ENCODE data around the gene CDX1.

Gene CDX1

DNA sequence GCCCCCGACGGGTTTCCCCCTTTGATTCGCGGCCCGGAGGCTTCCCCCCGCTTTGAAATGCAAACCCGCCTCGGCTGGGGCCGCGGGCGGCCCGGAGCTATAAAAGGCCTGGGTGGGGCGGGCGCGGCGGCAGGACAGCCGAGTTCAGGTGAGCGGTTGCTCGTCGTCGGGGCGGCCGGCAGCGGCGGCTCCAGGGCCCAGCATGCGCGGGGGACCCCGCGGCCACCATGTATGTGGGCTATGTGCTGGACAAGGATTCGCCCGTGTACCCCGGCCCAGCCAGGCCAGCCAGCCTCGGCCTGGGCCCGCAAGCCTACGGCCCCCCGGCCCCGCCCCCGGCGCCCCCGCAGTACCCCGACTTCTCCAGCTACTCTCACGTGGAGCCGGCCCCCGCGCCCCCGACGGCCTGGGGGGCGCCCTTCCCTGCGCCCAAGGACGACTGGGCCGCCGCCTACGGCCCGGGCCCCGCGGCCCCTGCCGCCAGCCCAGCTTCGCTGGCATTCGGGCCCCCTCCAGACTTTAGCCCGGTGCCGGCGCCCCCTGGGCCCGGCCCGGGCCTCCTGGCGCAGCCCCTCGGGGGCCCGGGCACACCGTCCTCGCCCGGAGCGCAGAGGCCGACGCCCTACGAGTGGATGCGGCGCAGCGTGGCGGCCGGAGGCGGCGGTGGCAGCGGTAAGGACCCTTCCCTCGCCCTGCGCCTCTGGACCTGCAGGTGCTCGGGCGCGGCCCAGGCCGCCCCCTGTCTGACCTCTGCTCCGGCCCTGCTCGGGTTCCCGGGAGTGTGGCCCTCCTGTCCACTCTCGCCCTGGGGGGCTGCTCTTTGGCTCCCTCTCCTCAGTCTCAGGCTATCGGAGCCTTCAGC is at the start of gene CDX1:
Gene CDX1, plus strand, starts transcription at position 129 of the 862 bp plus-strand sequence. Its CDS starts 99 bp downstream, at position 228.
- no peak within 1 kb of the TSS for H3K4me2 ChIP-seq (ENCODE audit: low read length)
- no peaks in the 10 kb centered on the region for H3K27me3 ChIP-seq (ENCODE audit: insufficient read depth, low read length)
- no peak within 1 kb of the TSS for H3K27ac ChIP-seq (ENCODE audit: low read depth, low read length, poor library complexity, severe bottlenecking)
- no peaks in the 10 kb centered on the region for H3K4me1 ChIP-seq (ENCODE audit: insufficient read depth, low read length, severe bottlenecking)
- H4K20me1 ChIP-seq (ENCODE audit: insufficient read depth, low read length): no peaks in the 10 kb centered on the region
- no peak within 1 kb of the TSS for H3K4me3 ChIP-seq (ENCODE audit: low read depth, low read length, poor library complexity, severe bottlenecking)
- H3K9me3 ChIP-seq (ENCODE audit: low read length): no peaks in the 10 kb centered on the region
- no peak within 1 kb of the TSS for H2AFZ ChIP-seq (ENCODE audit: low read length)
- no peak within 1 kb of the TSS for H3K9ac ChIP-seq (ENCODE audit: low read length)
- no peaks in the 10 kb centered on the region for H3K36me3 ChIP-seq (ENCODE audit: insufficient read depth, low read length)
- no peaks in the 10 kb centered on the region for H3K9me2 ChIP-seq (ENCODE audit: low read depth, low read length)
- H3F3A ChIP-seq (ENCODE audit: insufficient read depth, low read length): no peaks in the 10 kb centered on the region
- no peaks in the 10 kb centered on the region for H3K79me2 ChIP-seq (ENCODE audit: insufficient read depth, low read length)
- TF ChIP-seq, protein P1, sequence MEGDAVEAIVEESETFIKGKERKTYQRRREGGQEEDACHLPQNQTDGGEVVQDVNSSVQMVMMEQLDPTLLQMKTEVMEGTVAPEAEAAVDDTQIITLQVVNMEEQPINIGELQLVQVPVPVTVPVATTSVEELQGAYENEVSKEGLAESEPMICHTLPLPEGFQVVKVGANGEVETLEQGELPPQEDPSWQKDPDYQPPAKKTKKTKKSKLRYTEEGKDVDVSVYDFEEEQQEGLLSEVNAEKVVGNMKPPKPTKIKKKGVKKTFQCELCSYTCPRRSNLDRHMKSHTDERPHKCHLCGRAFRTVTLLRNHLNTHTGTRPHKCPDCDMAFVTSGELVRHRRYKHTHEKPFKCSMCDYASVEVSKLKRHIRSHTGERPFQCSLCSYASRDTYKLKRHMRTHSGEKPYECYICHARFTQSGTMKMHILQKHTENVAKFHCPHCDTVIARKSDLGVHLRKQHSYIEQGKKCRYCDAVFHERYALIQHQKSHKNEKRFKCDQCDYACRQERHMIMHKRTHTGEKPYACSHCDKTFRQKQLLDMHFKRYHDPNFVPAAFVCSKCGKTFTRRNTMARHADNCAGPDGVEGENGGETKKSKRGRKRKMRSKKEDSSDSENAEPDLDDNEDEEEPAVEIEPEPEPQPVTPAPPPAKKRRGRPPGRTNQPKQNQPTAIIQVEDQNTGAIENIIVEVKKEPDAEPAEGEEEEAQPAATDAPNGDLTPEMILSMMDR (IDR thresholded peaks at IDR 0.05; ENCODE audit: low read length): no peak
- no peak for TF ChIP-seq EZH2 (IDR thresholded peaks at IDR 0.05; ENCODE audit: borderline replicate concordance, low read length)

DNA sequence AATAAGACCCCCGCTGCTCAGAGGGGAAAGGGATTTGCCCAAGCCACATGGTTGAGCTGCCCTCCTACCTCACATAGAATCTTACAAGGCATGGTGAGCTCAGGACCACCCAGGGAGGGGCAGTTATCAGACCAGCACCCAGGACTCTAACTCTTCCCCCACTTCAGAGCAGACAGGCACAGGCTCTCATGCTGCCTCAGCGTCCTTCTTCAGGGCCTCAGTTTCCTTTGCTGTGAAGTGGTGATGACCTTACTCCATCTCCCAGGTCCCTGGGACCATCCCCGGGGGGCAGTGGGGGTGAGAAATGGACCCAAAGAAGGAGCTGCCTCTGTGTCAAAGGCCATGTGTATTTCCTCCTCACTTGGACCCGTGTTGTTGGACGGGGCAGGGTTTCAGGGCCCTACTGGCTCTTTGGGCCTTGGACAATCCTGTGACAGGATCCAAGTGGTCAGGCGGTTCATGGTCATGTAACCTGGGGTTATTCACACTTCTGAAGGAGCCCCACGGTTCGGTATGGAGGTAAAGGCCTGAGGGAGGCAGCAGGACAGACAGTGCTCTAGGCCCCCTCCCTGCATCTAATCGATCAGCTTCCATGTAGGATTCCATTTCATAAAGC is 48.5 kb upstream of the CDX1 start:
- H3K27ac ChIP-seq (ENCODE audit: low read depth, low read length, poor library complexity, severe bottlenecking): no peak overlapping the region
- no peaks in the 10 kb centered on the region for H3K4me1 ChIP-seq (ENCODE audit: insufficient read depth, low read length, severe bottlenecking)
- H4K20me1 ChIP-seq (ENCODE audit: insufficient read depth, low read length): no peaks in the 10 kb centered on the region
- no peaks in the 10 kb centered on the region for H3K36me3 ChIP-seq (ENCODE audit: insufficient read depth, low read length)
- no peaks in the 10 kb centered on the region for H3F3A ChIP-seq (ENCODE audit: insufficient read depth, low read length)
- H3K4me3 ChIP-seq (ENCODE audit: low read depth, low read length, poor library complexity, severe bottlenecking): no peak overlapping the region
- no peak overlapping the region for H3K4me2 ChIP-seq (ENCODE audit: low read length)
- no peak overlapping the region for H2AFZ ChIP-seq (ENCODE audit: low read length)
- H3K27me3 ChIP-seq (ENCODE audit: insufficient read depth, low read length): no peaks in the 10 kb centered on the region; the same call in 1 of the 2 replicates
- H3K79me2 ChIP-seq (ENCODE audit: insufficient read depth, low read length): no peaks in the 10 kb centered on the region
- H3K9me2 ChIP-seq (ENCODE audit: low read depth, low read length): no peaks in the 10 kb centered on the region
- no peaks in the 10 kb centered on the region for H3K9me3 ChIP-seq (ENCODE audit: low read length)
- no peak for TF ChIP-seq EZH2 (IDR thresholded peaks at IDR 0.05; ENCODE audit: borderline replicate concordance, low read length)
- TF ChIP-seq, protein P1 (IDR thresholded peaks at IDR 0.05; ENCODE audit: low read length): no peak
- H3K9ac ChIP-seq (ENCODE audit: low read length): no peak overlapping the region

DNA sequence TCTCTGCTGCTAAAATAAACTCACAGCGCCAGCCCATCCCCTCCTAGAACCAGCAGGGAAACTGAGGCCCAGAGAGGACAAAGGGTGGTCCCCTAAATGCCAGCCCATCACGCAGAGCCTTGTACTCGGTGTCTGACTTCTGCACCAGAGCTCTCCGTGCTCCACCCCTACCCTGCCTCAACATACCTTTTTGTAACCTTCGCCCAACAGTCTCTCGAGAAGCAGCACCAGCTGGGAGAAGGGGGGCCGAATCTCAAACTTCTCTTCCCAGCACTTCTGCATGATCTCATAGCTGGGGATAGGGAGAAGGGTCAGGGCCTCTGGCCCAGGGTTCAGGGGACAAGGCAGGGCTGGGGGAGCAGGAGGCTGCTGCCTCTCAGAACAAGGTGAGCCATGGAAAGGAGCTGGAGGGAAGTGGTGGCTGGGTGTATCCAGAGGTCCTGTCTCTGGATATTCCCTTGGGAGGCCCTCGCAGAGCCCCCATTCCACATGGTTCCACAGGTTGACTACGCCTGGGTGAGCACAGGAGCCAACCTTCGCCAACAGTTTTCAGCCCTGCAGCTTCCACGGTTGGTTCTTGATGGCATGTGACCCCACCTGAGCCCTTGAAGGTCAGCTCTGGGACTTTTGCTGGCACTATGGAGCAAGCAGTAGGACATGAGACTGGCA is 47.9 kb upstream of the CDX1 start:
- no peaks in the 10 kb centered on the region for H3K4me1 ChIP-seq (ENCODE audit: insufficient read depth, low read length, severe bottlenecking)
- no peaks in the 10 kb centered on the region for H3K9me3 ChIP-seq (ENCODE audit: low read length)
- H4K20me1 ChIP-seq (ENCODE audit: insufficient read depth, low read length): no peaks in the 10 kb centered on the region
- no peaks in the 10 kb centered on the region for H3K9me2 ChIP-seq (ENCODE audit: low read depth, low read length)
- H3F3A ChIP-seq (ENCODE audit: insufficient read depth, low read length): no peaks in the 10 kb centered on the region
- no peak overlapping the region for H3K9ac ChIP-seq (ENCODE audit: low read length)
- no peak overlapping the region for H3K27ac ChIP-seq (ENCODE audit: low read depth, low read length, poor library complexity, severe bottlenecking)
- H3K79me2 ChIP-seq (ENCODE audit: insufficient read depth, low read length): no peaks in the 10 kb centered on the region
- H2AFZ ChIP-seq (ENCODE audit: low read length): no peak overlapping the region
- H3K4me2 ChIP-seq (ENCODE audit: low read length): no peak overlapping the region
- no peaks in the 10 kb centered on the region; the same call in 1 of the 2 replicates for H3K27me3 ChIP-seq (ENCODE audit: insufficient read depth, low read length)
- no peaks in the 10 kb centered on the region for H3K36me3 ChIP-seq (ENCODE audit: insufficient read depth, low read length)
- TF ChIP-seq, protein P1 (IDR thresholded peaks at IDR 0.05; ENCODE audit: low read length): no peak
- no peak for TF ChIP-seq EZH2 (IDR thresholded peaks at IDR 0.05; ENCODE audit: borderline replicate concordance, low read length)
- no peak overlapping the region for H3K4me3 ChIP-seq (ENCODE audit: low read depth, low read length, poor library complexity, severe bottlenecking)

All from OCI-LY1 (cell line).